GM23338 (cell line): ENCODE data around the gene WFDC9. TPM values are rescaled to one million over a fixed set of nuclear protein-coding genes. Genes with fewer than 3 reads are reported as not detected.
"Not testable (repeated sequence)": the region's sequence is repeated elsewhere in the genome, so short reads cannot be mapped to it uniquely, and the experiment has no call there.

Source experiments
- ATAC-seq: fragments of 200-7000 bp; cut with Tn5 transposase; 3 replicates; pipeline ENCODE4 v1.9.1; 2020
- DNase-seq: peaks from one replicate; pipeline ENCODE4 v3.0.0-alpha.2; 2015; ENCODE audit warnings: low spot score
- H2AFZ ChIP-seq: fragments of 200-600 bp; sonication (generic); 2 replicates; pipeline ENCODE4 v1.8.0; 2016; ENCODE audit warnings: antibody characterized with exemption, mild to moderate bottlenecking, moderate library complexity
- H3F3A ChIP-seq: fragments of 200-600 bp; sonication (generic); replicated peaks from 2 replicates; pipeline ENCODE4 v1.8.0; 2017; ENCODE audit warnings: antibody characterized with exemption, mixed run types, low read depth
- H3K27ac ChIP-seq: fragments of 200-600 bp; sonication (generic); 2 replicates; pipeline ENCODE4 v1.6.1; 2016; ENCODE audit warnings: low read depth
- H3K27me3 ChIP-seq: fragments of 200-600 bp; sonication (generic); 2 replicates; pipeline ENCODE4 v1.8.0; 2016; ENCODE audit warnings: mild to moderate bottlenecking, mixed run types, moderate library complexity; ENCODE audit not compliant: insufficient read depth
- H3K36me3 ChIP-seq: fragments of 200-600 bp; sonication (generic); 2 replicates; pipeline ENCODE4 v1.8.0; 2016; ENCODE audit warnings: mild to moderate bottlenecking; ENCODE audit not compliant: insufficient read depth
- H3K4me1 ChIP-seq: fragments of 200-600 bp; sonication (generic); 2 replicates; pipeline ENCODE4 v1.8.0; 2016; ENCODE audit warnings: mild to moderate bottlenecking, moderate library complexity; ENCODE audit not compliant: insufficient read depth
- H3K4me2 ChIP-seq: fragments of 200-600 bp; sonication (generic); 2 replicates; pipeline ENCODE4 v1.7.1; 2017; ENCODE audit warnings: mixed run types
- H3K4me3 ChIP-seq: fragments of 200-600 bp; sonication (generic); 2 replicates; pipeline ENCODE4 v1.6.1; 2016; ENCODE audit warnings: mixed run types
- H3K79me2 ChIP-seq: fragments of 200-600 bp; sonication (generic); replicated peaks from 2 replicates; pipeline ENCODE4 v1.8.0; 2017; ENCODE audit warnings: mild to moderate bottlenecking; ENCODE audit not compliant: insufficient read depth
- H3K9me2 ChIP-seq: fragments of 200-600 bp; sonication (generic); 2 replicates; pipeline ENCODE4 v1.8.0; 2017; ENCODE audit not compliant: insufficient read depth
- H4K20me1 ChIP-seq: fragments of 200-600 bp; sonication (generic); replicated peaks from 2 replicates; pipeline ENCODE4 v1.8.0; 2017; ENCODE audit warnings: mild to moderate bottlenecking; ENCODE audit not compliant: insufficient read depth
- H3K27ac Mint-ChIP-seq: 2 replicates; pipeline ENCODE4 v1.8.0; 2020; ENCODE audit warnings: inconsistent platforms, mild to moderate bottlenecking, moderate library complexity, mixed read lengths
- H3K27me3 Mint-ChIP-seq: 3 replicates; pipeline ENCODE4 v1.8.0; 2022; ENCODE audit warnings: low read depth, mild to moderate bottlenecking, moderate library complexity, mixed read lengths, inconsistent platforms; ENCODE audit not compliant: insufficient read depth, poor library complexity
- H3K36me3 Mint-ChIP-seq: 3 replicates; pipeline ENCODE4 v1.8.0; 2021; ENCODE audit warnings: low read depth, mild to moderate bottlenecking, inconsistent platforms, moderate library complexity, mixed read lengths
- H3K4me1 Mint-ChIP-seq: 3 replicates; pipeline ENCODE4 v1.8.0; 2020; ENCODE audit warnings: mild to moderate bottlenecking, inconsistent platforms, mixed read lengths
- H3K4me3 Mint-ChIP-seq: 3 replicates; pipeline ENCODE4 v1.8.0; 2021; ENCODE audit warnings: moderate library complexity, mild to moderate bottlenecking, inconsistent platforms, mixed read lengths
- H3K9me3 Mint-ChIP-seq: 3 replicates; pipeline ENCODE4 v1.8.0; 2020; ENCODE audit warnings: moderate library complexity, mild to moderate bottlenecking, inconsistent platforms, mixed read lengths
- CREB1 ChIP-seq: fragments of 250-450 bp; sonication (Bioruptor Pico); IDR thresholded peaks from 2 replicates; pipeline ENCODE4 v1.5.0; 2020; ENCODE audit warnings: low read depth, mild to moderate bottlenecking, moderate library complexity
- CTCF ChIP-seq, 2 experiments: fragments of 200-600 bp in 1 of 2; sonication (generic) in 1 of 2; conservative IDR thresholded peaks; 2 replicates each; pipeline versions ENCODE4 v1.5.1 to v1.6.1; 2016 to 2017; ENCODE audit warnings: antibody characterized with exemption in 2 of 2, low read depth in 2 of 2, mild to moderate bottlenecking in 2 of 2, moderate library complexity in 1 of 2
- EZH2 ChIP-seq: fragments of 200-600 bp; sonication (generic); IDR thresholded peaks from one replicate; pipeline ENCODE4 v1.8.0; 2017; ENCODE audit warnings: antibody characterized with exemption, mild to moderate bottlenecking, low read depth; ENCODE audit not compliant: unreplicated experiment
- JUNB ChIP-seq: IDR thresholded peaks from one replicate; pipeline ENCODE4 v1.6.1; 2016; ENCODE audit warnings: antibody characterized with exemption; ENCODE audit not compliant: unreplicated experiment
- POLR2AphosphoS5 ChIP-seq: IDR thresholded peaks from 2 replicates; pipeline ENCODE4 v1.6.1; 2016; ENCODE audit warnings: antibody characterized with exemption, low read depth
- STAT1 ChIP-seq: IDR thresholded peaks from one replicate; pipeline ENCODE4 v1.6.1; 2016; ENCODE audit warnings: antibody characterized with exemption; ENCODE audit not compliant: unreplicated experiment
- ZNF331 ChIP-seq: fragments of 250-450 bp; sonication (Bioruptor Pico); IDR thresholded peaks from 2 replicates; pipeline ENCODE4 v1.5.0; 2020; ENCODE audit warnings: low read depth, mild to moderate bottlenecking, moderate library complexity
- polyA plus RNA-seq: library from polyadenylated mRNA; unstranded; fragments of >200 nt; fragmentation: Nextera tagmentation; extraction: Ambion mirVana; gene quantifications from 2 replicates; pipeline ENCODE4 v1.2.1, GENCODE V29; 2016
- total RNA-seq: library from RNA; depleted of rRNA; stranded (reverse); fragments of >200 nt; shearing (Covaris generic); gene quantifications from 2 replicates; pipeline ENCODE4 v1.2.3, GENCODE V29; 2014

The WFDC9 gene
- total and polyA plus RNA-seq, 2 experiments from 2014 or later: not detected

DNA sequence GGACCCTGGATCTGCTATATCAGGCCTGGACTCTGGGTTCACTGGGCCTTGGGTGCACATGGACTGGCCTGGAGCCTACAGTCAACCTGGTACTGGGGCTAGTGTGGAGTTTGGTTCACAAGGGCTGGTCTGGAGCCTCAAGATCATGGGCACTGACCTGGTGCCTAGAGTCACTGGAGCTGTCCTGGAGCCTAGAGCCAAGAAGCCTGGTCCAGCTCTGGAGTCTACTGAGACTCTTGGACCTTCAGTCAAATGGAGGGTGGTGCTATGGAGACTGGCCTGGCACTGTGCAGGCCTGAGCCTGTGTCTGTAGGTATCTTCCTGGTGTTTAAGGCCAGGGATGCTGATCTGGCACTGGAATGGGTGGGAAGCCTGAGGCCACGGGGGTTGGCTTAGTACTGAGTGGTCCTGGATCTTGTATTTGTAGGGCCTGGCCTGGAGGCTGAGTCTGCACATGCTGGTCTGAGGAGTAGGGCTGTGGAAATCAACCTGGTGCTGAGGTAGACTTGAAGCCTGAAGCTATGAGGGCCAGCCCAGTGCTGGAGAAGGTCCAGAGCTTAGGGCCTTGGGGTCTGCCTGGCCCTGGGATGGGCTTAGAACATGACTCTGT lies 16.5 kb upstream of the WFDC9 start (continued):
- TF ChIP-seq CTCF (conservative IDR thresholded peaks at IDR 0.05; ENCODE audit: low read depth in 2 of 2): no peak
- no peak for TF ChIP-seq JUNB

- peaks cover 23% of the 10 kb centered on the region for H3K36me3 Mint-ChIP-seq
- Histone ChIP-seq H3K9me2 (peaks cover 15% of the 10 kb centered on the region; the same call in 1 of the 2 replicates), H2AFZ (no peak overlapping the region), H4K20me1 (no peaks in the 10 kb centered on the region), H3K4me3 (no peak overlapping the region), H3K4me1 (no peaks in the 10 kb centered on the region), H3K27me3 (no peaks in the 10 kb centered on the region), H3K4me2 (no peak overlapping the region), H3K27ac (no peak overlapping the region), H3K79me2 (no peaks in the 10 kb centered on the region), H3K36me3 (no peaks in the 10 kb centered on the region), H3F3A (no peaks in the 10 kb centered on the region)
- no peak for ATAC-seq
- DNase-seq: no peak
- TF ChIP-seq POLR2AphosphoS5 (no peak), EZH2 (no peak), JUNB (no peak), CREB1 (no peak), ZNF331 (CRISPR knock-in tag) (no peak), STAT1 (no peak)
- H3K4me3 Mint-ChIP-seq: no peak overlapping the region
- peaks cover 40% of the 10 kb centered on the region for H3K9me3 Mint-ChIP-seq
- H3K27ac Mint-ChIP-seq: no peak overlapping the region
- H3K27me3 Mint-ChIP-seq: peaks cover 4% of the 10 kb centered on the region
- H3K4me1 Mint-ChIP-seq: peaks cover 10% of the 10 kb centered on the region; the same call in 2 of the 3 replicates
Measured at GRCh38 chr20:45646875-45647274, 15.8 kb upstream of the WFDC9 start.

- not testable (repeated sequence) for ATAC-seq, DNase-seq
Measured at GRCh38 chr20:45645869-45646268, 14.8 kb upstream of the WFDC9 start.

DNA sequence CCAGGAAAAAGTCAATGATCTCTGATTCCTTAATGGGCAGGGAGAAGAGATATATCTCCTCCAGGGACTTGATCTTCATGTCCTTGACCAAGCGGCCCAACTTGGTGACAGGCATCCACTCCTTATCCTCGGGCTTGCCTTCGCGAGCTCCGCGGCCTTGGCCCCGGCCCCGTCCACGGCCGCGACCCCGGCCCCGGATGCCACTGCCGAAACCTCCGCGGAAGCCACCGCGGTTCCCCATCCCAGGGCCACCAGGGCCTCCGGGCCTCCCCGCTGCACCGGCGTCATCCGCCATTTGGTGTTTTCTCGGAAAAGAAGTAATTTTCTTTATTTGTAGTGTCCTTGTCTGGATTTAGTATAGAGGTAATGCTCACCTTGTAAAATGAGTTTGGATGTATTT lies 10.0 kb upstream of the WFDC9 start:
- ATAC-seq, H3K27me3 Mint-ChIP-seq, H3K9me2 ChIP-seq, H2AFZ ChIP-seq, H3F3A ChIP-seq, H3K4me1 ChIP-seq, H3K4me2 ChIP-seq, H3K36me3 ChIP-seq, DNase-seq, H3K4me3 Mint-ChIP-seq, H4K20me1 ChIP-seq, H3K4me1 Mint-ChIP-seq, H3K36me3 Mint-ChIP-seq, H3K27ac ChIP-seq, H3K4me3 ChIP-seq, H3K27me3 ChIP-seq, H3K79me2 ChIP-seq, H3K27ac Mint-ChIP-seq, H3K9me3 Mint-ChIP-seq: not testable (repeated sequence)

More at GRCh38 chr20:45645869-45646268, 14.8 kb upstream of the WFDC9 start:
- not testable (repeated sequence) for H3K27me3 Mint-ChIP-seq, H4K20me1 ChIP-seq, H3K4me1 Mint-ChIP-seq, H3K27me3 ChIP-seq, H3K4me1 ChIP-seq, H3K27ac ChIP-seq, H3F3A ChIP-seq, H2AFZ ChIP-seq, H3K4me3 ChIP-seq, H3K27ac Mint-ChIP-seq, H3K4me2 ChIP-seq, H3K79me2 ChIP-seq, H3K36me3 ChIP-seq, H3K4me3 Mint-ChIP-seq
- H3K9me2 ChIP-seq: peaks cover 15% of the 10 kb centered on the region; the same call in 1 of the 2 replicates
- peaks cover 30% of the 10 kb centered on the region for H3K9me3 Mint-ChIP-seq
- peaks cover 14% of the 10 kb centered on the region for H3K36me3 Mint-ChIP-seq
